AG10803 (cell line): ENCODE results near the gene LIPC.

Experiments
- DNase-seq: peaks from one replicate; pipeline ENCODE4 v3.0.0; 2010; ENCODE audit warnings: low read depth
- H3K4me3 ChIP-seq: 2 replicates; pipeline ENCODE4 v1.5.1; 2011; ENCODE audit warnings: mild to moderate bottlenecking, low read length, control low read depth
- CTCF ChIP-seq: conservative IDR thresholded peaks from 2 replicates; pipeline ENCODE4 v1.5.1; 2011; ENCODE audit warnings: mild to moderate bottlenecking, low read length, control low read depth, inconsistent platforms

LIPC gene

DNA sequence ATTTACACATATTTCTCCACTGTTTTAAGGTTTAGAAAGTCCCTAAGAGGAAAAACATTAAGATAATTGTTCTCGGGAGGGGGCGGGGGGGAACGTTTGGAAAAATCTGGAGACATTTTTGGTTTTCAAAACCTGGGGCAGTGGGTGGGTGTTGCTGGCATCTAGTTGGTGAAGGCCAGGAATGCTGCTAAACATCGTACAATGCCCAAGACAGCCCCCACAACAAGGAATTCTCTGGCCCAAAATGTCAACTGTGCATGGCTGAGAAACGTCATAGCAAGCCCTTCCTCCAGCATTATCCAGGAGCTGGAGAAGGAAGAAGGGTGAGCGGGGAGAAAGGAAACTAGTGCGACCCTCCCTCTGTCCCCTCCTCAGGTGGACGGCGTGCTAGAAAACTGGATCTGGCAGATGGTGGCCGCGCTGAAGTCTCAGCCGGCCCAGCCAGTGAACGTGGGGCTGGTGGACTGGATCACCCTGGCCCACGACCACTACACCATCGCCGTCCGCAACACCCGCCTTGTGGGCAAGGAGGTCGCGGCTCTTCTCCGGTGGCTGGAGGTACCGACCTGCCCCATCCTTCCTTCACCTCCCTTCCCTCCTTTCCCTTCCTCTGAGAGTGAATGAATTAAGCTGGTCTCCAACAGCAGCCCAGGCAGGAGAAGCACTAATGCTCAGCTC, 109.8 kb downstream of the LIPC start:
- DNase-seq: no peak
- no peak for TF ChIP-seq CTCF
- H3K4me3 ChIP-seq: no peak overlapping the region

- TF ChIP-seq CTCF: no peak
- H3K4me3 ChIP-seq: no peak overlapping the region
- DNase-seq: no peak
Measured at GRCh38 chr15:58543664-58544335, 112.0 kb downstream of the LIPC start.

DNA sequence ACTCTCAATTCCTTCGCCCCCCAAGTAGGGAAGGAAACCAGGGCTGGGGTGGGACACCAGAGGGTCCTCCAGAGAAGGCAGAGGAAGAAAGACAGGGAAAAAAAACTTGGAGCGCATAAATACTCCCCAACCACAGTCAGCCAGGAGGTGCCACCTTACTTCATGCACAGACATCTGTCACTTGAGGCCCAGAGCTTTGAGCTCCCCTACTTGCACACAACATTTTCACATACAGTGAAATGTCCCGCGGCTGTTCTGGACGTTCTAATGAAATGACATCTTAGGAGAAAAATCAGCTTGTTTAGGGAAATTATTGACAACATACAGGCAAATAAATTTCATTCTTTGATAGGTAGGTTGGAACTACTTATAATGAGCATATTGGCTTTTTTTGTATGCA, 113.0 kb downstream of the LIPC start:
- no peak for DNase-seq
- no peak overlapping the region for H3K4me3 ChIP-seq
- TF ChIP-seq CTCF: no peak

DNA sequence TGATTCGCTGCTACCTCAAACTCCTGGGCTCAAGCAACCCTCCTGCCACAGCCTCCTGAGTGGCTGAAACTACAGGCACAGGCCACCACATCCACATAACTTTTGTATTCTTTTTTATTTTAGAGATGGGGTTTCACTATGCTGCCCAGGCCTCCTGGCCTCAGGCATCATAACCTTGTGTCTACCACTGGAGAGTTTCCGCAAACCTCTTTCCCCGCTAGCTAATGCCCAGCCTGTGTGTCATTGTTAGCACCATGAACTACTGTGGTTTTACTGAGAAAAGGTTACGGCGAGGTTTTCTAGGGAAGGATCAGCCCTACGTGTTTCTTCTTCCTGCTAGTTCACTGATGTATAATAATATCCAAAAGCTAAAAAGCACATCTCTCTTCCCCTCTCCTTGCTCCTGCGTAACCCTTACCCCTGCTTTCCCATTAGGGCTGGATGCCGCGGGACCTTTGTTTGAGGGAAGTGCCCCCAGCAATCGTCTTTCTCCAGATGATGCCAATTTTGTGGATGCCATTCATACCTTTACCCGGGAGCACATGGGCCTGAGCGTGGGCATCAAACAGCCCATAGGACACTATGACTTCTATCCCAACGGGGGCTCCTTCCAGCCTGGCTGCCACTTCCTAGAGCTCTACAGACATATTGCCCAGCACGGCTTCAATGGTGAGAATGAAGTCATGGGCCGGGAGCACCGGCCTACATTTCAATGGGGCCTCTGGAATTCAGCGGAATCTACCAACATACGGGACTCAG, 113.7 kb downstream of the LIPC start:
- no peak for DNase-seq
- TF ChIP-seq CTCF: no peak
- no peak overlapping the region for H3K4me3 ChIP-seq

DNA sequence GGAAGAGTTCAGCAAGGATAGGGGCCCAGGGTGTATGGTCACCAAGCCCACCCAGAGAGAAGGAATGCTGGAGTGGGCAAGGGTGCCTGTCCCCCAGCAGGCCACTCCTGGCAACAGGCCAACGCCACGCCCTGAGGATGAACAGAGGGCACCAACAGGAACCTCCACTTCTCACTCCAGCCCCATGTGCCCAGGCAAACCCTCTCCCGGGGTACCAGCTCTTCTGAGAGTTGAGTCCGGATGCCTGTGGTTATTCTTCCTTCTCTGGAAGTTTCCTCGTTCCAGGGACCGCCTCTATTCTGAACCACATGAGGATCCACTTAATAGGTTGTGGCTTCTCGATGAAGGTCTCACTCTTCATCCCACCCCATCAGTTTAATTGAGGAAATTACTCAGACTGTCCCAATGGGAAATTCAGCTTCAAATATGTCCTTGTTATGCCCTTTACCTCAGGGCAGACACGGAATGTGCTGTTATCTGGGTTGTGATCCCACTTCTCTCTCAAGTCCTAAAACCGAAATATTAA, 114.3 kb downstream of the LIPC start:
- TF ChIP-seq CTCF: no peak
- no peak overlapping the region for H3K4me3 ChIP-seq
- no peak for DNase-seq

DNA sequence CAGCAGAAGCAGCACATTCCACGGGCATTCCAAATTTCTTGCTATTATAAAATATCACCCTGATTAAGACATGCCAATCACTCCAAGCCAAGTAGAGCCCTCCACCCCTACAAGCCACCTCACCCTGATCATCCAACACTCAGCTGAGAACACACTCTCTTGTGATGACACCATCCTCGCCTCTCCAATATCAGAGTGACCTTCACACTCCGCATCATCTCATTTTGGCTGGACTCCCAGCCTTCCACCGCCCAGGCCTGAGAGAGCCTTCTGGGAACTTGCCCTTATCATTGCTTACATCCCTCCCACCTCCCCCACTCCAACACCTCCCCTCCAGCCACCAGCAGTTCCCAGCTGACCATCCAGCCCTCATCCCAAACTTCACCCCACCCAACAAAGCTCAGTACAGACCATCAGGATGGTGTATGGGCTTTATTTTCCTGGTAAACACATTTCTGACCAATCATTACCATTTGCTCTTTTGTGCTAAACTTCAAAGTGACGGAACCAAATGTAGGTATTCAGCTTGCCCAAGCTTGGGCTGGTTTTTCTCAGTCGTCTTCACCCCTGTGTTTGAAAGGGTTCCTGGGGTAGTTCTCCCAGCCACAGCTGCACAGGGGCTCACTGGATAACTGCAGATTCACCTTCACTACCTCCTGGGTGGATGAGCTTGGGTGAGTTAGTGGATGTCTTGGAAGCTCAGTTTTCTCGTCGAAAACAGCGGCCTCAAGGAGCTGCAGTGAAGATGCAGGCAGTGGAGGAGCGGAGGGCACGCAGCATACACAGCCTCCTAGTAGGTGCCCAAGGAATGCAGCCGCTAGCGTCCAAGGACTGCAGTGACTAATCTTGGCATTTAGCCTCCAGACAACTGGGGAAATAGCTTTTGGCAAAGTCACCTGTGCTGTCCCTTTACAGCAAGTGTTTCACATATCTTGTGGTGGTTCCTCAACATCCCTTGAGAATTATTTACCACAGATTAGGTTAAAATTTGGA, 115.1 kb downstream of the LIPC start:
- peak; percentile 97 for DNase-seq
- TF ChIP-seq CTCF: no peak
- H3K4me3 ChIP-seq: no peak overlapping the region
